GM19395 (cell line): Measurements from ENCODE around the gene VSTM2B.
"Not testable (repeated sequence)": the region's sequence is repeated elsewhere in the genome, so short reads cannot be mapped to it uniquely, and the experiment has no call there.

Source experiments
- ATAC-seq: cut with Tn5 transposase; IDR thresholded peaks from one replicate; pipeline ENCODE4 v1.9.1; 2021; ENCODE audit warnings: mild to moderate bottlenecking, moderate library complexity; ENCODE audit not compliant: unreplicated experiment

VSTM2B gene

GRCh38 chr19:29544656-29545360, 19.0 kb downstream of the VSTM2B start:
- no peak for ATAC-seq

GRCh38 chr19:29545447-29545846, 19.7 kb downstream of the VSTM2B start:
- not testable (repeated sequence) for ATAC-seq

- no peak for ATAC-seq
Measured at GRCh38 chr19:29545866-29546582, 20.2 kb downstream of the VSTM2B start.

- ATAC-seq: no peak
Measured at GRCh38 chr19:29546583-29547190, 20.9 kb downstream of the VSTM2B start.

GRCh38 chr19:29547361-29547960, 21.7 kb downstream of the VSTM2B start:
- ATAC-seq: no peak

- ATAC-seq: no peak
Measured at GRCh38 chr19:29547981-29548380, 22.2 kb downstream of the VSTM2B start.

GRCh38 chr19:29548483-29549085, 22.8 kb downstream of the VSTM2B start:
- ATAC-seq: no peak

GRCh38 chr19:29549105-29550070, 23.6 kb downstream of the VSTM2B start:
- ATAC-seq: no peak

- ATAC-seq: no peak
Measured at GRCh38 chr19:29550896-29551295, 25.1 kb downstream of the VSTM2B start.

- no peak for ATAC-seq
Measured at GRCh38 chr19:29551774-29552173, 26.0 kb downstream of the VSTM2B start.

GRCh38 chr19:29552454-29553280, 26.9 kb downstream of the VSTM2B start:
- no peak for ATAC-seq

- ATAC-seq: no peak
Measured at GRCh38 chr19:29554149-29554548, 28.4 kb downstream of the VSTM2B start.

GRCh38 chr19:29559110-29559509, 33.3 kb downstream of the VSTM2B start:
- not testable (repeated sequence) for ATAC-seq

- ATAC-seq: no peak
Measured at GRCh38 chr19:29559743-29560142, 33.9 kb downstream of the VSTM2B start.

- no peak for ATAC-seq
Measured at GRCh38 chr19:29560313-29561075, 34.7 kb downstream of the VSTM2B start.

GRCh38 chr19:29561601-29562000, 35.8 kb downstream of the VSTM2B start:
- no peak for ATAC-seq

- ATAC-seq: no peak
Measured at GRCh38 chr19:29562299-29563297, 36.8 kb downstream of the VSTM2B start.
